ENCODE measurements around the gene ABTB2. TPM values are rescaled to one million over a fixed set of nuclear protein-coding genes. Genes with fewer than 3 reads are reported as not detected.
A peak's percentile ranks its signal among the peaks of the same experiment; 100 is the strongest.

ABTB2 gene
- total and polyA plus RNA-seq, 10 of the 15 experiments (the other 5 are each of a cell fraction or from before 2014, with no cell fraction given) = 0.13 to 2.1 (median 0.72) TPM

GRCh38 chr11:34190192-34191139 lies 167.3 kb downstream of the ABTB2 start:
- ATAC-seq = peak; percentile 66
- BruUV-seq (replicated peaks) = no TSS peak
- intact Hi-C loops (cut with micrococcal nuclease; ENCODE audit: unreplicated experiment) (no loop called here), in situ Hi-C loops (cut with MboI) (no loop called here)
- no peak overlapping the region for H3K9ac ChIP-seq (ENCODE audit: control insufficient read depth, insufficient read depth, low read length)
- ChIA-PET SMC1A (ENCODE audit: uncharacterized antibody, unreplicated experiment) (interaction anchor here (1.4 to 2.3 kb wide), 3 partner anchors 16 to 44 kb away, joined by 4 to 10 read pairs (median 4); no protein-coding TSS in a partner anchor), CTCF (interaction anchor here (1.5 to 1.6 kb wide), 2 partner anchors 8 to 13 kb away, joined by 3 to 5 read pairs; no protein-coding TSS in a partner anchor), RAD21 (ENCODE audit: unreplicated experiment) (interaction anchor here (0.9 to 1.6 kb wide), 4 partner anchors 10 to 167 kb away, joined by 3 to 5 read pairs (median 4); partner anchors contain the start of gene ABTB2), POLR2A (no interaction called here)
- no peaks in the 10 kb centered on the region for H3K9me3 ChIP-seq (replicated peaks; ENCODE audit: control insufficient read depth, insufficient read depth, low read length)
- no peaks in the 10 kb centered on the region for H3K4me1 ChIP-seq (ENCODE audit: control insufficient read depth, insufficient read depth, low read length)
- H3K27me3 ChIP-seq (replicated peaks in 1 of 2; ENCODE audit: control insufficient read depth in 2 of 2, insufficient read depth in 2 of 2, low read length in 1 of 2) = no peaks in the 10 kb centered on the region
- no peak overlapping the region for H2AFZ ChIP-seq (ENCODE audit: control insufficient read depth, low read depth, low read length)
- no peaks in the 10 kb centered on the region; a peak in 1 of 4 replicates for H3K36me3 ChIP-seq (ENCODE audit: control insufficient read depth in 2 of 2, insufficient read depth in 2 of 2, low read length in 1 of 2)
- H3K4me2 ChIP-seq (ENCODE audit: control insufficient read depth, insufficient read depth) = no peak overlapping the region
- no peak for FAIRE-seq
- no peak for DNase-seq (ENCODE audit: low read depth, low spot score)
- 22% methylated on average over 6 of the region's 8 CpGs for WGBS (ENCODE audit: insufficient coverage, insufficient replicate concordance, low lambda C conversion rate, missing lambda C conversion rate)
- TF ChIP-seq ATF7 (IDR thresholded peaks at IDR 0.05; ENCODE audit: low read depth) (no peak), NFIC (IDR thresholded peaks at IDR 0.05; ENCODE audit: low read depth, low read length) (peak; percentile 32; the same call in 1 of the 2 replicates), RUNX3 (IDR thresholded peaks at IDR 0.05; ENCODE audit: low read length) (peak; percentile 50; the same call in 1 of the 2 replicates), ZNF622 (IDR thresholded peaks at IDR 0.05) (no peak), JUNB (IDR thresholded peaks at IDR 0.05) (peak; percentile 78)
- no peak overlapping the region for H3K27ac ChIP-seq (ENCODE audit: control insufficient read depth, insufficient read depth)
- H3K79me2 ChIP-seq (ENCODE audit: control insufficient read depth, insufficient read depth, low read length) = no peaks in the 10 kb centered on the region
- no peak overlapping the region for H3K4me3 ChIP-seq
- H4K20me1 ChIP-seq (ENCODE audit: control insufficient read depth, insufficient read depth) = no peaks in the 10 kb centered on the region

DNA sequence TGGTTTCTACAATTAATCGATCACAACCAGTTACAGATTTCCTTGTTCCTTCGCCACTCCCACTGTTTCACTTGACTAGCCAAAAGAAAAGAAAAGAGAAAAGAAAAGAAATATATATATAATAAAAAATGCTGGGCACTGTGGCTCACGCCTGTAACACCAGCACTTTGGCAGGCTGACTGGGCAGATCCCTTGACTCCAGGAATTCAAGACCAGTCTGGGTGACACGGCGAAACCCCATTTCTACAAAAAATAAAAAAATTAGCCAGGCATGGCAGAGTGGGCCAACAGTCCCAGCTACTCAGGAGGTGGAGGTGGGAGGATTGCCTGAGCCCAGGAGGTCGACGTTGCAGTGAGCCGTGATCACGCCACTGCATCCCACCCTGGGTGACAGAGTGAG lies 168.6 kb downstream of the ABTB2 start:
- ChIA-PET SMC1A (ENCODE audit: uncharacterized antibody, unreplicated experiment) (interaction anchor here (1.2 to 1.4 kb wide), 4 partner anchors 10 to 167 kb away, joined by 3 to 4 read pairs (median 3); no protein-coding TSS in a partner anchor), POLR2A (no interaction called here), RAD21 (ENCODE audit: unreplicated experiment) (no interaction called here), CTCF (interaction anchor here (0.6 to 2.8 kb wide), 2 partner anchors 11 to 1662 kb away, joined by 3 to 15 read pairs; no protein-coding TSS in a partner anchor)
- ATAC-seq (no peak), DNase-seq (ENCODE audit: low read depth, low spot score) (no peak), FAIRE-seq (no peak)
- intact Hi-C loops (cut with micrococcal nuclease; ENCODE audit: unreplicated experiment) (no loop called here), in situ Hi-C loops (cut with MboI) (no loop called here)
- Histone ChIP-seq H3K4me3 (no peak overlapping the region), H3K9me3 (replicated peaks; ENCODE audit: control insufficient read depth, insufficient read depth, low read length) (no peaks in the 10 kb centered on the region), H3K9ac (ENCODE audit: control insufficient read depth, insufficient read depth, low read length) (no peak overlapping the region), H4K20me1 (ENCODE audit: control insufficient read depth, insufficient read depth) (no peaks in the 10 kb centered on the region), H2AFZ (ENCODE audit: control insufficient read depth, low read depth, low read length) (no peak overlapping the region), H3K36me3 (ENCODE audit: control insufficient read depth in 2 of 2, insufficient read depth in 2 of 2, low read length in 1 of 2) (no peaks in the 10 kb centered on the region; a peak in 2 of 4 replicates), H3K79me2 (ENCODE audit: control insufficient read depth, insufficient read depth, low read length) (no peaks in the 10 kb centered on the region), H3K4me2 (ENCODE audit: control insufficient read depth, insufficient read depth) (no peak overlapping the region), H3K27me3 (replicated peaks in 1 of 2; ENCODE audit: control insufficient read depth in 2 of 2, insufficient read depth in 2 of 2, low read length in 1 of 2) (no peaks in the 10 kb centered on the region), H3K4me1 (ENCODE audit: control insufficient read depth, insufficient read depth, low read length) (no peaks in the 10 kb centered on the region), H3K27ac (ENCODE audit: control insufficient read depth, insufficient read depth) (no peak overlapping the region)
- WGBS (ENCODE audit: insufficient coverage, insufficient replicate concordance, low lambda C conversion rate, missing lambda C conversion rate) = 94% methylated on average over 9 of the region's 9 CpGs
- no TSS peak for BruUV-seq (replicated peaks)
- no peak for TF ChIP-seq NBN (IDR thresholded peaks at IDR 0.05)
- TF ChIP-seq, protein P1, sequence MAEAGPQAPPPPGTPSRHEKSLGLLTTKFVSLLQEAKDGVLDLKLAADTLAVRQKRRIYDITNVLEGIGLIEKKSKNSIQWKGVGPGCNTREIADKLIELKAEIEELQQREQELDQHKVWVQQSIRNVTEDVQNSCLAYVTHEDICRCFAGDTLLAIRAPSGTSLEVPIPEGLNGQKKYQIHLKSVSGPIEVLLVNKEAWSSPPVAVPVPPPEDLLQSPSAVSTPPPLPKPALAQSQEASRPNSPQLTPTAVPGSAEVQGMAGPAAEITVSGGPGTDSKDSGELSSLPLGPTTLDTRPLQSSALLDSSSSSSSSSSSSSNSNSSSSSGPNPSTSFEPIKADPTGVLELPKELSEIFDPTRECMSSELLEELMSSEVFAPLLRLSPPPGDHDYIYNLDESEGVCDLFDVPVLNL (IDR thresholded peaks at IDR 0.05; ENCODE audit: low read depth, low read length) = no peak
- no peak for TF ChIP-seq POLR2AphosphoS5 (IDR thresholded peaks at IDR 0.05; ENCODE audit: low read length)
- TF ChIP-seq FOXK2 (IDR thresholded peaks at IDR 0.05) = no peak
- no peak for TF ChIP-seq ZNF592 (IDR thresholded peaks at IDR 0.05)
- TF ChIP-seq CBFB (IDR thresholded peaks at IDR 0.05; ENCODE audit: low read depth) = no peak
- TF ChIP-seq ZNF217 (IDR thresholded peaks at IDR 0.05) = no peak
